Aorta (tissue), 5 donors: Measurements from ENCODE around the gene RETREG1. TPM values are rescaled to one million over a fixed set of nuclear protein-coding genes. Genes with fewer than 3 reads are reported as not detected.

Experiments used
- ATAC-seq: fragments of 200-7000 bp; cut with Tn5 transposase; one replicate; pipeline ENCODE4 v1.9.1; 2022; ENCODE audit warnings: moderate library complexity; ENCODE audit not compliant: low FRiP score
- DNase-seq, 2 donors: peaks; one replicate each; pipeline ENCODE4 v3.0.0-alpha.2; 2020
- H3K27ac ChIP-seq, 2 donors: one replicate each; pipeline ENCODE4 v1.5.1; 2013; ENCODE audit warnings: low read length in 2 of 2, mild to moderate bottlenecking in 2 of 2, moderate library complexity in 2 of 2, control low read depth in 1 of 2, inconsistent platforms in 1 of 2, low read depth in 1 of 2
- H3K27me3 ChIP-seq, 2 donors: one replicate each; pipeline ENCODE4 v1.6.1; 2013; ENCODE audit warnings: control low read depth in 1 of 2, low read length in 1 of 2, mild to moderate bottlenecking in 1 of 2, moderate library complexity in 1 of 2; ENCODE audit not compliant: insufficient read depth in 2 of 2, control insufficient read depth in 1 of 2
- H3K36me3 ChIP-seq, 2 donors: one replicate each; pipeline ENCODE4 v1.6.1; 2013; ENCODE audit warnings: control low read depth in 1 of 2, low read length in 1 of 2, mild to moderate bottlenecking in 1 of 2; ENCODE audit not compliant: insufficient read depth in 2 of 2, control insufficient read depth in 1 of 2
- H3K4me1 ChIP-seq, 2 donors: one replicate each; pipeline ENCODE4 v1.6.1; 2013; ENCODE audit warnings: low read length in 2 of 2, control low read depth in 1 of 2, mild to moderate bottlenecking in 1 of 2, moderate library complexity in 1 of 2; ENCODE audit not compliant: insufficient read depth in 2 of 2, control insufficient read depth in 1 of 2
- H3K4me3 ChIP-seq, 2 donors: one replicate each; pipeline ENCODE4 v1.5.1; 2013; ENCODE audit warnings: low read length in 2 of 2, control low read depth in 1 of 2, mild to moderate bottlenecking in 1 of 2
- H3K9me3 ChIP-seq: one replicate; pipeline ENCODE4 v1.6.1; 2013; ENCODE audit warnings: mild to moderate bottlenecking, low read length; ENCODE audit not compliant: control insufficient read depth
- WGBS, 2 donors: extraction: QIAGEN DNeasy Blood & Tissue Kit; methylation state at CpG; one replicate each; pipeline ENCODE4 v1.1.7; 2013; 5-methylcytosine and 5-hydroxymethylcytosine counted together
- intact Hi-C, 2 donors: fragments of 100-400 bp; cut with DNase I; formaldehyde crosslinking; loops; one replicate each; pipeline versions ENCODE4 v1.14.2 to v1.15.0; 2022
- polyA plus RNA-seq, 2 donors: library from polyadenylated mRNA; stranded (reverse); fragments of 200-250 nt; gene quantifications; one replicate each; pipeline ENCODE4 v1.2.3, GENCODE V29; 2013
- total RNA-seq, 2 donors: library from RNA; stranded (reverse); fragmentation: NEBNext Ultra II Directional; extraction: Animal tissue kit (Norgen Biotek cat#: 25700); gene quantifications; one replicate each; pipeline ENCODE4 v1.2.1, GENCODE V29; 2021
- donor health status: healthy with polysubstance abuse.
- donor health status: Bipolar disorder and iron deficiency.
- donor health status: DM: no; HTN: no; CAD: no.
- donor health status: DM: no; HTN: no; CAD: no.
- donor health status: DM: yes; HTN: yes; CAD: no.

RETREG1 gene
- total and polyA plus RNA-seq, 4 donors, result 0.56 to 9.7 (median 4.1) TPM

DNA sequence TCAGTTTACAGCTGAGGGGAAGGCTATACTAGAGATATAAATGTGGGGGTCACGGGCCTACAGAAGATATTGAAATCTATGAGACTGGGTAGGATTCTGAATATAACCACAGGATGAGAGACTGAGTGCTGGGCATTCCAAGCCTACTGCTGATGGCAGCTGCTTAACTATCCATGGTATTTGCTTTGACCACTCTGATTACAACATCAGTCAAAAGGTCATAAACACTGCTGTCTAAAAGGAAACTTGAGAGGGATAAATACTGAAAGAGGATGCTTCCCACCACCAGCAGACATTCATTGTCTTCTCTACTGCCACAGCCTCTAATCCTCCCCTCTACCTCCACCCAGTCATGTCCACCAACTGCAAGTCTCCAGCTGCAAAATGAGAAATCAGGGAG, 155.0 kb downstream of the RETREG1 start:
- WGBS, 2 donors, result 92 to 97% methylated on average over 1 of the region's 1 CpG
- Histone ChIP-seq H3K4me1 (peaks cover 1 to 2% of the 10 kb centered on the region in 2 donors), H3K9me3 (no peaks in the 10 kb centered on the region), H3K36me3 (peaks cover 4 to 7% of the 10 kb centered on the region in 2 donors), H3K27me3 (no peaks in the 10 kb centered on the region), H3K4me3 (no peak overlapping the region), H3K27ac (no peak overlapping the region)
- no peak for ATAC-seq
- intact Hi-C loops, result no loop called here
- DNase-seq, result no peak

DNA sequence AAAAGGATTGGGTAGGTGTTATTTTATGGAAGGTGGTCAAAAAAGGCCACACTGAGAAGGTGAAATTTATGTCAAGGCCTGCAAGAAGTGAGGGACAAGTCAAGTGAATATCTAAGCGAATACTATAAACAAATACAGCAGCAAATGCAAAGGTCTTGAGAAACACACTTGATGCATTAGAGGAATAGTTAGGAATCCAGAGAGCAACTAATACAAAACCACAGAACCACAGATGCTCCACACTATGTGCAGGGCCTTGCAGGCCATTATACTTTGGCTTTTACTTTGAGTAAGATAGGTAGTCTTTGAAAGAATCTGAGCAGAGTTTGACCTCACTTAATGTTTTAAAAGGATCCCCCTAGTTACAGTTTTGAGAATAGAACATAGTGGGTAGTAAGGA, 155.8 kb downstream of the RETREG1 start:
- no peak overlapping the region for H3K27ac ChIP-seq
- H3K4me1 ChIP-seq, result peaks cover 1 to 2% of the 10 kb centered on the region in 2 donors
- ATAC-seq (no peak), DNase-seq (no peak)
- peaks cover 4 to 7% of the 10 kb centered on the region in 2 donors for H3K36me3 ChIP-seq
- no peak overlapping the region for H3K4me3 ChIP-seq
- WGBS, 2 donors, result 96% methylated on average over 1 of the region's 1 CpG
- intact Hi-C loops, result no loop called here
- H3K27me3 ChIP-seq, result no peaks in the 10 kb centered on the region
- no peaks in the 10 kb centered on the region for H3K9me3 ChIP-seq

GRCh38 chr5:16459451-16459850, 157.3 kb downstream of the RETREG1 start:
- Histone ChIP-seq H3K4me3 (no peak overlapping the region), H3K36me3 (peaks cover 6 to 7% of the 10 kb centered on the region in 2 donors), H3K27me3 (no peaks in the 10 kb centered on the region), H3K9me3 (no peaks in the 10 kb centered on the region), H3K4me1 (peaks cover under 1 to 1% of the 10 kb centered on the region in 2 donors), H3K27ac (peak overlapping the region in 1 of 2 donors; percentile 5)
- intact Hi-C loops, result loop anchor here in 1 of 2 donors (10.0 kb wide), 1 partner anchor 285 kb away; the partner anchor contains the start of gene MARCHF11
- no peak for ATAC-seq
- DNase-seq, result no peak

DNA sequence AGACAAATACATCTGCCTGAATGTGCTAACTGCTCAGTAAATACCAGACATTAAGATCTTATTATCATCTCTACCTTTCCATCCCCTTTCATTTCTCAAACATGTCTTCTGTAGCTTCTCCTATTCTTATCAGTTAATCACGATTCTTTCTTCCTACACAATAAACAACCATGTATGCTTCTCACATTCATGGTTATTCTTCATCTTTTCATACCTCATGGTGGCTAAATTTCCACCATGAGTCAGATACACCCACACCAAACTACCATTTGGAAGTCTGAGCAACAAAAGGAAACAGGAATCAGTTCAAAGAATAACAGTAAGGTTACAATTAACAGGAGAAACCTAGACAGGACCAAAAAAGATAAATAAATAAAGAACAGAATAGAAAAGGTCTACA, 158.9 kb downstream of the RETREG1 start:
- Histone ChIP-seq H3K9me3 (no peaks in the 10 kb centered on the region), H3K4me1 (peaks cover 0 to 1% of the 10 kb centered on the region in 2 donors), H3K27me3 (no peaks in the 10 kb centered on the region), H3K27ac (no peak overlapping the region), H3K4me3 (no peak overlapping the region), H3K36me3 (peaks cover 7% of the 10 kb centered on the region in 2 donors)
- intact Hi-C loops, result loop anchor here in 1 of 2 donors (10.0 kb wide), 1 partner anchor 283 kb away; the partner anchor contains the start of gene MARCHF11
- DNase-seq (no peak), ATAC-seq (no peak)
- 57 to 66% methylated on average over 1 of the region's 1 CpG for WGBS, 2 donors

DNA sequence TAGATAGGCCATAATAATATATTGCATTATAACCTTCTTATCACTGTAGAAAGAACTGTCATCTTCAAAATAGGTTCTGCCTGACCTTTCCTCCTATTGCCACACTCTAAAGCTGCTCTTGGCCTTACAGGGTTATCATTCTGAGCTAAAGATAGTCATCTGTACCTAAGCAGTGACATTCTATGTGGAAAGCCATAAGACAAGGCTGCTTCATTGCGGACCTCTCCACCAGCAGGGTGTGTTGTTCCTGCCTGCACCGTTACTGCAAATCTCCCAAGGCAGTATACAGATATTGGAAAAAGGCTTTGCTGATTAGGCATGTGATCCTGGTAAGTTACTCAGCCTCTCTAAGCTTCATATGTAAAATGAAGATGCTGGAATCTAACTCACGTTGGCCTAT, 159.3 kb downstream of the RETREG1 start:
- 63 to 64% methylated on average over 3 of the region's 3 CpGs for WGBS, 2 donors
- ATAC-seq, result no peak
- H3K36me3 ChIP-seq, result peaks cover 8 to 10% of the 10 kb centered on the region in 2 donors

DNA sequence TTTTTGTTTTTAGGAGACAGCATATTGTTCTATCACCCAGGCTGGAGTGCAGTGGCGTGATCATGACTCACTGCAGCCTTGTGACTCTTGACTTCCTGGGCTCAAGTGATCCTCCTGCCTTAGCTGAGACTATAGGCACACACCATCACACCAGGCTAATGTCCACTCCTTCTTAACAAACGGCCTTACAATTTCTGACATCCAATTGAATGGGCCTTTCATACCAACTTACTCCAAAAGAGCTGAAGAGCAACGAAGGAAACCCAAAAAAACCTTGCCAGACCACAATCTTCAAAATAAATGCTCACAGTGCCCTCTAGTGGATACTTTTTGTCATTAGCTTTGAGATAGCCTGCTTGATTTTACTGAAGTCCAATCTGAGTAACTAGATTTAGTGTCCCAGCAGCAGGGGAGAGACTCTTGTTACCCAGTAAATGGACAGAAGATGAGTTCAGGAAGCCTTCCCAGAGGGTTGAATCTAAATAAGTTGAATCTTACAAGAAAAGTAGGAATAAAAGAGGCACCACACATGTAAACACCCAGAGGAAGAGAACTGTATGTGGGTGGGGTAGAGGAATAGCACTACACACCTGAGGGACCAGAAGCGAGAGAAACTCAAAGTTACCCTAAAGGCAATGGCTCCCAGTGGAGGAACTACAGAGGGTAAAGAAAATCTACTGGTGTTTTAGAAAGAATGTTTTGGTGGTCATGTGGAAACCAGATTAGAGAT, 160.5 kb downstream of the RETREG1 start:
- Histone ChIP-seq H3K4me1 (peaks cover 0 to 1% of the 10 kb centered on the region in 2 donors), H3K27me3 (no peaks in the 10 kb centered on the region), H3K27ac (no peak overlapping the region), H3K4me3 (no peak overlapping the region), H3K36me3 (peaks cover 11 to 13% of the 10 kb centered on the region in 2 donors), H3K9me3 (no peaks in the 10 kb centered on the region)
- WGBS, 2 donors, result 38 to 43% methylated on average over 4 of the region's 4 CpGs
- DNase-seq, result peak in 1 of 2 donors; percentile 60
- intact Hi-C loops, result loop anchor here in 1 of 2 donors (10.0 kb wide), 1 partner anchor 281 kb away; the partner anchor contains the start of gene MARCHF11
- ATAC-seq, result peak; percentile 74

More for the DNA sequence above, 159.3 kb downstream of the RETREG1 start:
- intact Hi-C loops, result loop anchor here in 1 of 2 donors (10.0 kb wide), 1 partner anchor 283 kb away; the partner anchor contains the start of gene MARCHF11
- H3K27me3 ChIP-seq, result no peaks in the 10 kb centered on the region
- H3K27ac ChIP-seq, result no peak overlapping the region
- DNase-seq, result no peak
- no peaks in the 10 kb centered on the region for H3K9me3 ChIP-seq
- H3K4me1 ChIP-seq, result peaks cover 0 to 1% of the 10 kb centered on the region in 2 donors
- no peak overlapping the region for H3K4me3 ChIP-seq

- Histone ChIP-seq H3K4me1 (peaks cover 0 to 1% of the 10 kb centered on the region in 2 donors), H3K36me3 (peaks cover 13% of the 10 kb centered on the region in 2 donors), H3K27ac (no peak overlapping the region), H3K4me3 (no peak overlapping the region), H3K27me3 (no peaks in the 10 kb centered on the region), H3K9me3 (no peaks in the 10 kb centered on the region)
- no peak for DNase-seq
- 73 to 75% methylated on average over 5 of the region's 5 CpGs for WGBS, 2 donors
- no peak for ATAC-seq
- intact Hi-C loops, result loop anchor here in 1 of 2 donors (10.0 kb wide), 1 partner anchor 281 kb away; the partner anchor contains the start of gene MARCHF11
Observed at GRCh38 chr5:16455668-16456067, 161.1 kb downstream of the RETREG1 start.

GRCh38 chr5:16454686-16455085, 162.1 kb downstream of the RETREG1 start:
- 92% methylated on average over 4 of the region's 4 CpGs for WGBS, 2 donors
- H3K36me3 ChIP-seq, result peaks cover 13 to 17% of the 10 kb centered on the region in 2 donors
- H3K4me3 ChIP-seq, result no peak overlapping the region
- H3K4me1 ChIP-seq, result peaks cover 0 to 1% of the 10 kb centered on the region in 2 donors
- no peaks in the 10 kb centered on the region for H3K9me3 ChIP-seq
- H3K27ac ChIP-seq, result no peak overlapping the region
- DNase-seq (no peak), ATAC-seq (no peak)
- H3K27me3 ChIP-seq, result no peaks in the 10 kb centered on the region
- intact Hi-C loops, result loop anchor here in 1 of 2 donors (10.0 kb wide), 1 partner anchor 280 kb away; the partner anchor contains the start of gene MARCHF11
